ENCODE data around the gene MRPS23.

The MRPS23 gene

GRCh38 chr17:57849874-57850754, at the start of gene MRPS23:
TSS of gene MRPS23 (minus strand) at chr17:57850044. CDS start at chr17:57850010, 34 bp downstream.
- FAIRE-seq (peak; percentile 82), DNase-seq (ENCODE audit: low spot score) (peak; percentile 95)

GRCh38 chr17:57899391-57899790, 49.5 kb upstream of the MRPS23 start:
- FAIRE-seq: no peak
- DNase-seq (ENCODE audit: low spot score): no peak

- DNase-seq (ENCODE audit: low spot score) (no peak), FAIRE-seq (no peak)
These were observed 48.9 kb upstream of the MRPS23 start for GRCh38 chr17:57898487-57899311.

GRCh38 chr17:57895382-57896060, 45.7 kb upstream of the MRPS23 start:
- no peak for FAIRE-seq
- DNase-seq (ENCODE audit: low spot score): no peak

- DNase-seq (ENCODE audit: low spot score) (no peak), FAIRE-seq (no peak)
These were observed 45.0 kb upstream of the MRPS23 start for GRCh38 chr17:57894848-57895247.

GRCh38 chr17:57892820-57893595, 43.2 kb upstream of the MRPS23 start:
- FAIRE-seq (peak; percentile 96), DNase-seq (ENCODE audit: low spot score) (peak; percentile 97)

GRCh38 chr17:57892146-57892819, 42.4 kb upstream of the MRPS23 start:
- DNase-seq (ENCODE audit: low spot score) (peak; percentile 75), FAIRE-seq (no peak)

GRCh38 chr17:57890857-57891232, 41.0 kb upstream of the MRPS23 start:
- no peak for FAIRE-seq

GRCh38 chr17:57889892-57890856, 40.3 kb upstream of the MRPS23 start:
- peak; percentile 85 for DNase-seq (ENCODE audit: low spot score)
- peak; percentile 91 for FAIRE-seq

More at GRCh38 chr17:57890857-57891232, 41.0 kb upstream of the MRPS23 start:
- no peak for DNase-seq (ENCODE audit: low spot score)

GRCh38 chr17:57889252-57889651, 39.4 kb upstream of the MRPS23 start:
- no peak for FAIRE-seq
- no peak for DNase-seq (ENCODE audit: low spot score)

- FAIRE-seq: no peak
- DNase-seq (ENCODE audit: low spot score): no peak
These were observed 38.7 kb upstream of the MRPS23 start for GRCh38 chr17:57888311-57889216.

- FAIRE-seq (no peak), DNase-seq (ENCODE audit: low spot score) (no peak)
These were observed 37.3 kb upstream of the MRPS23 start for GRCh38 chr17:57887161-57887560.

GRCh38 chr17:57886020-57886419, 36.2 kb upstream of the MRPS23 start:
- no peak for FAIRE-seq
- DNase-seq (ENCODE audit: low spot score): no peak

- no peak for DNase-seq (ENCODE audit: low spot score)
- no peak for FAIRE-seq
These were observed 35.5 kb upstream of the MRPS23 start for GRCh38 chr17:57885148-57885915.

- no peak for DNase-seq (ENCODE audit: low spot score)
- FAIRE-seq: no peak
These were observed 32.0 kb upstream of the MRPS23 start for GRCh38 chr17:57881783-57882351.

- FAIRE-seq (no peak), DNase-seq (ENCODE audit: low spot score) (no peak)
These were observed 31.3 kb upstream of the MRPS23 start for GRCh38 chr17:57881143-57881542.

- DNase-seq (ENCODE audit: low spot score): peak; percentile 52
- no peak for FAIRE-seq
These were observed 30.2 kb upstream of the MRPS23 start for GRCh38 chr17:57880086-57880456.
